Body of pancreas (tissue), 4 donors: ENCODE results near the gene SPRED2.

Experiments
- POLR2A ChIP-seq, 3 donors: fragments of 450-650 bp; IDR thresholded peaks; one replicate each; pipeline ENCODE4 v1.6.1; 2016; ENCODE audit warnings: antibody characterized with exemption in 3 of 3, mild to moderate bottlenecking in 2 of 3
- TF ChIP-seq, protein P1 (sequence below), 7 experiments: fragments of 450-650 bp in 4 of 7; fragments of 200-600 bp in 3 of 7; sonication (generic) in 3 of 7; IDR thresholded peaks; one replicate each; pipeline ENCODE4 v1.5.1; 2016 to 2019; ENCODE audit warnings: antibody characterized with exemption in 7 of 7

- TF ChIP-seq, protein P1, sequence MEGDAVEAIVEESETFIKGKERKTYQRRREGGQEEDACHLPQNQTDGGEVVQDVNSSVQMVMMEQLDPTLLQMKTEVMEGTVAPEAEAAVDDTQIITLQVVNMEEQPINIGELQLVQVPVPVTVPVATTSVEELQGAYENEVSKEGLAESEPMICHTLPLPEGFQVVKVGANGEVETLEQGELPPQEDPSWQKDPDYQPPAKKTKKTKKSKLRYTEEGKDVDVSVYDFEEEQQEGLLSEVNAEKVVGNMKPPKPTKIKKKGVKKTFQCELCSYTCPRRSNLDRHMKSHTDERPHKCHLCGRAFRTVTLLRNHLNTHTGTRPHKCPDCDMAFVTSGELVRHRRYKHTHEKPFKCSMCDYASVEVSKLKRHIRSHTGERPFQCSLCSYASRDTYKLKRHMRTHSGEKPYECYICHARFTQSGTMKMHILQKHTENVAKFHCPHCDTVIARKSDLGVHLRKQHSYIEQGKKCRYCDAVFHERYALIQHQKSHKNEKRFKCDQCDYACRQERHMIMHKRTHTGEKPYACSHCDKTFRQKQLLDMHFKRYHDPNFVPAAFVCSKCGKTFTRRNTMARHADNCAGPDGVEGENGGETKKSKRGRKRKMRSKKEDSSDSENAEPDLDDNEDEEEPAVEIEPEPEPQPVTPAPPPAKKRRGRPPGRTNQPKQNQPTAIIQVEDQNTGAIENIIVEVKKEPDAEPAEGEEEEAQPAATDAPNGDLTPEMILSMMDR (IDR thresholded peaks at IDR 0.05) = no peak
- TF ChIP-seq POLR2A (IDR thresholded peaks at IDR 0.05) = no peak
Measured at GRCh38 chr2:65392609-65393008, 39.8 kb downstream of the SPRED2 start.
